Large intestine (tissue), 3 donors: ENCODE data around the gene HACL1. TPM values are rescaled to one million over a fixed set of nuclear protein-coding genes. Genes with fewer than 3 reads are reported as not detected.

ENCODE experiments used
- DNase-seq, 2 donors: peaks; one replicate each; pipeline versions ENCODE4 v3.0.0 to v3.0.0-alpha.2; 2013
- H3K27ac ChIP-seq: one replicate; pipeline ENCODE4 v1.5.1; 2013; ENCODE audit warnings: low read length
- H3K27me3 ChIP-seq: 2 replicates; pipeline ENCODE4 v1.6.1; 2013; ENCODE audit warnings: low read length; ENCODE audit not compliant: control insufficient read depth, insufficient read depth
- H3K36me3 ChIP-seq: 2 replicates; pipeline ENCODE4 v1.6.1; 2013; ENCODE audit warnings: low read length; ENCODE audit not compliant: control insufficient read depth, insufficient read depth
- H3K4me1 ChIP-seq: one replicate; pipeline ENCODE4 v1.6.1; 2013; ENCODE audit warnings: low read length; ENCODE audit not compliant: control insufficient read depth, insufficient read depth
- H3K4me3 ChIP-seq: one replicate; pipeline ENCODE4 v1.5.1; 2013; ENCODE audit warnings: low read length
- H3K9me3 ChIP-seq: one replicate; pipeline ENCODE4 v1.6.1; 2013; ENCODE audit warnings: mild to moderate bottlenecking, low read depth, low read length, moderate library complexity; ENCODE audit not compliant: control insufficient read depth
- WGBS: methylation state at CpG from one replicate; pipeline ENCODE4 v1.1.5; 2013; ENCODE audit warnings: low lambda C conversion rate; ENCODE audit not compliant: insufficient coverage; 5-methylcytosine and 5-hydroxymethylcytosine counted together
- polyA plus RNA-seq: library from polyadenylated mRNA; unstranded; fragments of 120-200 nt; gene quantifications from one replicate; pipeline ENCODE4 v1.2.1, GENCODE V29; 2013

The HACL1 gene
- polyA plus RNA-seq, 1 donor: 23.3 TPM

GRCh38 chr3:15585111-15585845 is 16.1 kb downstream of the HACL1 start:
- H3K4me3 ChIP-seq: no peak overlapping the region
- no peaks in the 10 kb centered on the region for H3K9me3 ChIP-seq
- no peaks in the 10 kb centered on the region for H3K4me1 ChIP-seq
- 100% methylated on average over 2 of the region's 6 CpGs for WGBS
- no peak overlapping the region for H3K27ac ChIP-seq
- no peaks in the 10 kb centered on the region for H3K27me3 ChIP-seq
- H3K36me3 ChIP-seq: peaks cover 46% of the 10 kb centered on the region
- no peak for DNase-seq

- Histone ChIP-seq H3K27ac (no peak overlapping the region), H3K36me3 (peaks cover 47% of the 10 kb centered on the region), H3K4me3 (no peak overlapping the region), H3K4me1 (no peaks in the 10 kb centered on the region), H3K9me3 (no peaks in the 10 kb centered on the region), H3K27me3 (no peaks in the 10 kb centered on the region)
- DNase-seq: no peak
- 100% methylated on average over 2 of the region's 3 CpGs for WGBS
Observed at GRCh38 chr3:15581471-15582394, 19.6 kb downstream of the HACL1 start.

- Histone ChIP-seq H3K27ac (no peak overlapping the region), H3K4me3 (no peak overlapping the region), H3K27me3 (no peaks in the 10 kb centered on the region), H3K4me1 (no peaks in the 10 kb centered on the region), H3K9me3 (no peaks in the 10 kb centered on the region), H3K36me3 (peaks cover 38% of the 10 kb centered on the region)
- WGBS: no CpG with 5 or more reads among the region's 2 CpGs
- no peak for DNase-seq
Observed at GRCh38 chr3:15579051-15579450, 22.3 kb downstream of the HACL1 start.

- Histone ChIP-seq H3K27ac (no peak overlapping the region), H3K4me1 (no peaks in the 10 kb centered on the region), H3K9me3 (no peaks in the 10 kb centered on the region), H3K36me3 (peaks cover 42% of the 10 kb centered on the region), H3K27me3 (no peaks in the 10 kb centered on the region), H3K4me3 (no peak overlapping the region)
- DNase-seq: no peak
- no CpG with 5 or more reads among the region's 3 CpGs for WGBS
Observed at GRCh38 chr3:15578289-15578867, 23.0 kb downstream of the HACL1 start.

- Histone ChIP-seq H3K27ac (no peak overlapping the region), H3K4me1 (no peaks in the 10 kb centered on the region), H3K9me3 (no peaks in the 10 kb centered on the region), H3K36me3 (peaks cover 33% of the 10 kb centered on the region), H3K27me3 (no peaks in the 10 kb centered on the region), H3K4me3 (no peak overlapping the region)
- WGBS: 90% methylated on average over 3 of the region's 3 CpGs
- DNase-seq: no peak
Observed at GRCh38 chr3:15576475-15576874, 24.9 kb downstream of the HACL1 start.

- Histone ChIP-seq H3K36me3 (peaks cover 35% of the 10 kb centered on the region), H3K9me3 (no peaks in the 10 kb centered on the region), H3K4me3 (no peak overlapping the region), H3K4me1 (no peaks in the 10 kb centered on the region), H3K27me3 (no peaks in the 10 kb centered on the region), H3K27ac (no peak overlapping the region)
- DNase-seq: no peak
- 93% methylated on average over 3 of the region's 5 CpGs for WGBS
Observed at GRCh38 chr3:15575446-15575845, 25.9 kb downstream of the HACL1 start.

- WGBS: 67% methylated on average over 1 of the region's 4 CpGs
- Histone ChIP-seq H3K9me3 (no peaks in the 10 kb centered on the region), H3K27me3 (no peaks in the 10 kb centered on the region), H3K4me3 (no peak overlapping the region), H3K27ac (no peak overlapping the region), H3K4me1 (no peaks in the 10 kb centered on the region), H3K36me3 (peaks cover 37% of the 10 kb centered on the region)
- DNase-seq: no peak
Observed at GRCh38 chr3:15572138-15572537, 29.2 kb downstream of the HACL1 start.

GRCh38 chr3:15563190-15563589 is 38.2 kb downstream of the HACL1 start:
- Histone ChIP-seq H3K36me3 (peaks cover 46% of the 10 kb centered on the region), H3K4me3 (no peak overlapping the region), H3K27me3 (no peaks in the 10 kb centered on the region), H3K27ac (peak overlapping the region; percentile 91), H3K9me3 (no peaks in the 10 kb centered on the region), H3K4me1 (peaks cover 28% of the 10 kb centered on the region)
- DNase-seq: no peak
- 20% methylated on average over 1 of the region's 1 CpG for WGBS

- no peaks in the 10 kb centered on the region for H3K27me3 ChIP-seq
- peak; percentile 77 to 92 for DNase-seq
- H3K4me1 ChIP-seq: peaks cover 31% of the 10 kb centered on the region
- no peak overlapping the region for H3K4me3 ChIP-seq
- no peaks in the 10 kb centered on the region for H3K9me3 ChIP-seq
- peak overlapping the region; percentile 91 for H3K27ac ChIP-seq
- 11% methylated on average over 3 of the region's 5 CpGs for WGBS
- peaks cover 41% of the 10 kb centered on the region for H3K36me3 ChIP-seq
Observed at GRCh38 chr3:15562560-15562959, 38.8 kb downstream of the HACL1 start.

GRCh38 chr3:15558581-15558980 is 42.8 kb downstream of the HACL1 start:
- WGBS: no CpG with 5 or more reads among the region's 9 CpGs

More at GRCh38 chr3:15558581-15558980, 42.8 kb downstream of the HACL1 start:
- no peak overlapping the region for H3K4me3 ChIP-seq
- H3K4me1 ChIP-seq: peaks cover 22% of the 10 kb centered on the region
- no peak overlapping the region for H3K27ac ChIP-seq
- H3K9me3 ChIP-seq: no peaks in the 10 kb centered on the region
- H3K27me3 ChIP-seq: no peaks in the 10 kb centered on the region
- H3K36me3 ChIP-seq: peaks cover 18% of the 10 kb centered on the region
- no peak for DNase-seq
